GM18907 (cell line): Measurements from ENCODE around the gene RALGDS.

Experiments used
- ATAC-seq: cut with Tn5 transposase; IDR thresholded peaks from one replicate; pipeline ENCODE4 v1.9.1; 2021; ENCODE audit warnings: mild to moderate bottlenecking, moderate library complexity; ENCODE audit not compliant: unreplicated experiment

The RALGDS gene

DNA sequence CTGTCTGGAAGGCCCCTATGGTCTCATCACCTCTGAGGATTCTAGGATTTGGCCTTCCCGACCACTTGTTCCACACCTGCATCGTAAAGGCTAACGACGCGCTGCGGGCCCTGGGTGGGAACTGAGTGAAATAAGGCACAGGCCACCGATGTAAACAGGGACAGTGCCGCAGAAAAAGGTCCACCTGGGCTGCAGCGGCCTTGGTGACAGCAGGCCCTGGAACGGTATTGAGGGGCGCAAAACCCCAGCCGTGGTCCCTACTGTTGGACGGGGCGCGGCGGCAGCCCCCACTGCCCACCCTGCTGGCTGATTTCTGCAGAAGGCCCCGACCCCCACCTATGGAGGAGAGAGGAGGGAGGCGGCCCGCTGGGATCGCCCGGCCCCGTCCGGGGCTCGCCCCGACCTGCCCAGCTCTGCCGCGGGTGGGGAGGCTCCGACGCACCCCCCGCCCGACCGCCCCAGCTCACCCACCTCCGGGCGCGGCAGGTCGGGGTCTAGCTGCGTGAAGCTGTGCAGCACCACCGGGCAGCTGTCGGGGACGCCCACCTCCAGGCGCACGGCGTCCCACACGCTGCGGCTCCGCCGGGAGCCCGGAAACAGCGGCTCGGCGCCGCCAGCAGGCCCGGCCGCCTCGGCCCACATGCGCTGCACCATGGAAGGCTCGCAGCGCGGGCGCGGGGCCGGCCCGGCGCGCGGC, 391 bp downstream of the RALGDS start:
- no peak for ATAC-seq

DNA sequence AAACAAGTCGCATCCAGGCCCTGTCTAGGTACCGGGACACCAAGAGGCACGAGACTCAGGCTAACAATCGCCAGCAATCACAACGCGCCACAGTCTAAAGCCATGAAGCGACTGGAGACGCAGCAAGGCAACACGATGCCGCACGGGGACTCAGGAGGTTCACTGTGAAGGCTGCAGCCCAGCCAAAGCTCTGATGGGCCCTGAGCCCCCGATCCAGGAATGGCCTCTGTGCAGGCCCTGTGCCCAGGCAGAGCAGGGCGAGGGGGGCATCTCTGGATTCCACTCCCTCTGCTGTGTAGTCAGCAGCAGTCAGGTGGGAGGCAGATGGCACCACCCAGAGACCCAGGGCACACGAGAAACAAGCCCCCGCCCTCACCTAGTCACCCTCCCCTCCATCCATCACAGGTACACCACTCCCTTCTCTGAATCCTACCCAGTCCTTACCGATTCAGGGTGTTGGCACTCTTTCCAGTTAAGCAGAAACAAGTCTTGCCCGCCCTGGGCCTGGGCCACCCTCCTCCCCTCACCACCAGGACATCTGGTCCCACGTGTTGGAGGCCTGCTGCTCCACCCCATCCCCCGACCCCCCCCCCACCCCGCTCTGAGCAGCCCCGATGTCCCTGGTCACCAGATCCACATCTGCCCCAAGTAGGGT, 1.1 kb downstream of the RALGDS start:
- no peak for ATAC-seq

DNA sequence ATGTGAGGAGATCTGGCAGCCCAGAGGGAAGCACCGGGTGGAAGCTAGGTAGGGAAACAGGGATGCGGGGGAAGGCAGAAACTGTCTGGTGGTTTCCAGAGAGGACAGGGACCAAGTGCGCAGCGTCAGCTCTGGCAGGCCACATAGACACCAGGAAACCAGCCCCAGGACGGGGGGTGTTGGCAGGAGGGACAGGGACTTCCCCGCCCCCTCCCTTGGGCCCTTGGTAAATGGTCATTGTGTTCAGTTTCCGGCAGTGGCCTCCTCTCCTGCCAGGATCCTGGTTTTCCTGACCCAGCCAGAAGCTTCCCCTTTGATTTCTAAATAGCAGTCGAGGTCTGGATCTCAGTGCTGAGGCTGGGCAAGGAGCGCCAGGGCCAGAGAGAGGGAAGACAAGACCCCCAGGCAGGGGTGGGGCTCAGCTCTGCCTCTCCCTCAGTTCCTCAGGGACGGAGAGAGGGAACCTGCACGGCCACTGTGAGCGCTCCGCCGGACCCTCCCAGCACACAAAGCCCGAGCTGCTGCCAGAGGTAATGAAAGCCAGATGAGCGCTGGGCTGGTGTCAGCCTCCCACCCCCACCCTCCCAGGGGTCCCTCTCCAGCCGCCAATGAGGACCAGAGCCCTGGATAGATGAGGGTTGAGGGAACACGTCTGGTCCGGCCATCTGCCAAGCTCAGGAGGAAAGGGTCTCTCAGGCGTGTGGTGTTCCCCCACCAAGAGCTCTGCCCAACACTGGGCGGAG, 1.8 kb downstream of the RALGDS start:
- no peak for ATAC-seq

DNA sequence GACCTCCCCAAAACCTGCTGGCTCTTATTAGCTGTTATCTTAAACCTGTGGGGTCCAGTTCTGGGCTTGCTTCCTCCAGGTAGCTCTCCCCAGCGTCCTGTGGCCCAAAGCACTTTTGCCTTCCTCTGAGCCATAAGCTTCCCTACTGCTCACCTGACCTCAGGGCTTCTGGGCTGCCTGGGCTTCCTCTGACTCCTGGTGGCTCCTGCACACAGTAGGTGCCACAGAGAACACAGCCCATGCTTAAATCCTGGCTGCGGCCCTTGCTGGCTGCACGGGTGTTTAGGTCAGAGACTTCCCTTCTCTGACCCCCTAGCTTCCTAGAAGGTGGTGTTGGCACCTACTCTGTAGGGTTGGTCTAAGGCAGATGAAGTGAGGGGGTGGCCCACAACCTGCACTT, 2.5 kb downstream of the RALGDS start:
- ATAC-seq: no peak

DNA sequence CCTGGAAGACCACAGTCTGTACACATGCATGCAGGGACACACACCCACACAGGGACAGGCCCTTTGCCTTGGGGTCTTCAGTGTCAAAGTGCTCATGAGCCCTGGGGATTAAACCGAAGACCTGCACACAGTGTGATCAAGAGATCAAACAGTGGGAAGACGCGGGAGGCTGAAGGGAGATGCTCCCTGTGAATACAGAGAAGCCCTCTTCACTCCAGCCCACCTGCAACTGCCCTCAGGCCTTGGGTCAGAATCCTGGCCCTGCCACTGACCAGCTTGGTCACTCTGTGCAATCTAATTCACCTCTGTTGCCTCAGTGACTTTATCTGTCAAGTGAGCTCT, 2.9 kb downstream of the RALGDS start:
- no peak for ATAC-seq

DNA sequence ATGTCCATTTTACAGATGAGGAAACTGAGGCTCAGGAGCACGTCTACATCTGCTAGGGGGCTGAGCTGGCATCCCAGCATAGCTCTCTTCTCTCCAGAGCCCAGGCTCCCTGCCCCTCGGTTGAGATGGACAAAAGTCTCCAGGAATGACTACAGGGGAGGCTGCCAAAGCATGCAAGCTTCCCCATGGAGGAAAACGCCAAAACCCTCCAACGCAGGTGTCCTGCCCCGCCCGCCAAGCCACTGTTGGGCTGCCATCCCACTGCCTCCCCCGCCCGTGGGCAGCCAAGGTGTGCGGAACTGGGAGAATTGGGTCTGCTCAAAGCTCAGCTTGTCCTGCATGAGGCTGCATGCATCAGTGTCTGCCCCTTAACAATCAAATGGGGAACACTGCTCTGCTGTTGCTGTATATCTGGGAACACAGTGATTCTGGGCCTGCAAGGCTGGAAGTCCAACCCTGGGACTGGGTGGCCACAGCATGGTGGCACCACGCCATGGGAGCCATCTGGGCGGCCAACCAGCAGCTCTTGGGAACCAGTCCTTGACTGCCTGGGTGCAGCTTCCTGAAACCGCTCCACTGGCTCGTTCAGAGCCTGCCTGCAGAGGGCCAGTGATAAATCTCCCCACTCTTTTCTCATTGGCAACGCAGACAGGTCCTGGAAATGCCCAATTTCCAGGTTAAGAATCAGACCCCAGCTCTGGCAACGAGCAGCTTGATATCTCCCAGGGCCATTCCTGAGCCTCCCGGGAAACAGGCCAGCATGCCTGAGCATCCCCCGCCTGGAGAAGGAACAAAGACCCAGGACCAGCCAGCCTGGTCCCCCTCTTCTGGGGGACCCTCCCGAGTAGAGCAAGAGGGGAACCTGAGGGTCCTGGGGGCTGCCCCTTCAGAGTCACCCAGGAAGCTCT, 3.5 kb downstream of the RALGDS start:
- no peak for ATAC-seq

DNA sequence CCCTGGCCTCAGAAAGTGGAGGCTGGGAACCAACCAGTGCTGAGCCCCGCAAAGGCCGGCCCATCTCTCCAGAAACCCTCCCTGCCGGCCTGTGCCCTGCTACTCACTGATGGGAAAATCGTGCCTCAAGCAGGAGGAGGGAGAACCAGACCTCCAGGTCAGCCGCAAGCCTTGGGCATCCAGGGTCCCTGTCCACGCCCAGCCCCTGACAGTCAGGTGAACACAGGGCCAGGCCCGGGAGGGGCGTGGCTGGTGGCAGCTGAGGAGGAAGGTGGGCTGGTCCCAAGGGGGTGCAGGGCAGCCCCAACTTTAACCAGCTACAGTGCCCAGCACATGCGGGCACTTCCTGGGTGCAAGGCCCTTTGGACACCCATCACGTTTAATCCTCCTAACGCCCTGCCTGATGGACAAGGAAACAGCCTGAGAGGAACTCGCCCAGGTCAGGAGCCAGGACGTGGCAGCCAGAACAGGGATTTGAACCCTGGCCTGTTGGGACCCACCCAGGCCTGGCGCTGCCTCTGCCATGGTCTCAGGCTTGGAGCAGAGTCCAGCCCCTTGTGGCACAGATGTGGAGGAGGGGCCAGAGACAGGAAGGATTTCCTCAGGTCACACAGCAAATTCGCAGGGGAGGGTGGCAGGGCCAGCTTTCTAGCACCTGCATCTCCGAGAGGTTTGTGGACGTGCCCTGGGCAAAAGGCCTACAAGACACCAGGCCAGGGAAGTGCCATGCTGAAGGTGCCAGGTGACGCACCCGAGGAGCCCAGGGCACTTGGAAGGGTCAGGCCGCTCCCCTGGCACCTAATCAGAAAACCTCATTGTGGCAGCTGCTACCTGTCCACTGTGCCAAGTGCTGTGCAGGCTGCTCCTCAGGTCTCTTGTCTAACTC, 4.5 kb downstream of the RALGDS start:
- ATAC-seq: no peak

DNA sequence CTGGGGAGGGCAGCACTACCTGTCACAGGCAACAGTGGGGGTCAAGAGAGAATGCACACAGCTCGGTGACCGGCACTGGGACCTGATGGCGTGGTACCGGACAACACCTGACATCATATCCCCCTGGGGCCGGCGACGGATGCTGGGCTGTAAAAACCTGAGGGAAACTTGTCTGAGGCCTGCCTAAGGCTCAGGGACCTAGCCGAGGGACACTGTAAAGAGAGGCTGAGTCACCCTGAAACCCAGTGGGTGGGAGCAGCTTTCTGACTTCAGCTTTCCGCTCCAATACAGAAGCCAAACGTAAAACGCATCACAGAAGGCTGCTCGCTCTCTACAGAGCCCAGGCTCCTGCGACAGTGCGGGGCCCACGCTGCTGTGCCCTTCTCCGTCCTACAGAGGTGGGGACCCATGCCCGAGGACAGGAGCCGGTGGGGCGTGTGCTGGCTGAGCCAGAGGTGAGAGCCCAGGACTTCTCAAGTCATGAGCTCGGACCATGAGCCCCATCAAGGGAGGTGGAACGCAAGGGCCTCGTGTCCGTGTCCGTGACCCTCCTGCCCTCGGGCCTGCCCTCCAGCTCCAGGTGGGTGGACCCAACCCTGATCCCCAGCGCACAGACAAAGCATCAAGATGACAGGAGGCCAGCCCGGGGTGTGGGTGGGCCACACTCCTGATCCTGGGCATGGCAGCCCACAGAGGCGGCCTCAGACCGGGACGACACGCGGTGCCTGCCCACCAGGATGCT, 5.3 kb downstream of the RALGDS start:
- ATAC-seq: peak; percentile 53

DNA sequence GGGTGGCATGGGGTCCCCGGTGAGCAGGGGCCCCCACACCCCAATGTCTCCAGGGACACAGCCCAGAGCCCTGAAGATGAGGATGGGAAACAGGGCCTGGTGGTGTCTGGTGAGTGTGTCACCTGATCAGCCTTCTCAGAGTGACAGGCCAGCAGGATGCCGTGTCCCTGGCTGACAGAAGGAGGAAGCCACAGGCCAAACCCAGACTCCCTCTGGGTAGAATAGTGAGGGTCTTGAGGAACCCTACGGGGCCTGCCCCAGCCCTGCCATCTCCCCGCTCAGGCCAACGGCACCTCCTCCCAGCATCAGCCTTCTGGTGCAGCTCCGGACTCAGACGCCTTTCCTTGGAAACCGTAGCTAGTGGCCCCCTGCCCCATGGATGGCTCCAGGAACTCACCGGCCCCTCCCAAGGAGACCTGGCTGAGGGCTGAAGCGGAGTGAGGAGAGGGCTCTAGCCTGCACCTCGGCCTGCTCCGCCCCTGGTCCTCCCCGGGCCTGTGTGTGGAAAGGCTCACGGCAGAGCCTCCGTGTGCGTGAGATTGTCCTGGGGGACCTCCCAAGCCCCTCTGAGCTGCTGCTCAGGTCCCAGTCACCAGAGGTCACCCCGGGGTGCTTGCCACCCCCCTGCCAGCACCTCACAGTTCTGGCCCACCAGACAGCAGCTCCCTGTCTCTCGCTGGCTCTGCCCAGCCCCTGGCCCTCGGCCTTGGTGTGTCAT, 6.0 kb downstream of the RALGDS start:
- ATAC-seq: no peak

DNA sequence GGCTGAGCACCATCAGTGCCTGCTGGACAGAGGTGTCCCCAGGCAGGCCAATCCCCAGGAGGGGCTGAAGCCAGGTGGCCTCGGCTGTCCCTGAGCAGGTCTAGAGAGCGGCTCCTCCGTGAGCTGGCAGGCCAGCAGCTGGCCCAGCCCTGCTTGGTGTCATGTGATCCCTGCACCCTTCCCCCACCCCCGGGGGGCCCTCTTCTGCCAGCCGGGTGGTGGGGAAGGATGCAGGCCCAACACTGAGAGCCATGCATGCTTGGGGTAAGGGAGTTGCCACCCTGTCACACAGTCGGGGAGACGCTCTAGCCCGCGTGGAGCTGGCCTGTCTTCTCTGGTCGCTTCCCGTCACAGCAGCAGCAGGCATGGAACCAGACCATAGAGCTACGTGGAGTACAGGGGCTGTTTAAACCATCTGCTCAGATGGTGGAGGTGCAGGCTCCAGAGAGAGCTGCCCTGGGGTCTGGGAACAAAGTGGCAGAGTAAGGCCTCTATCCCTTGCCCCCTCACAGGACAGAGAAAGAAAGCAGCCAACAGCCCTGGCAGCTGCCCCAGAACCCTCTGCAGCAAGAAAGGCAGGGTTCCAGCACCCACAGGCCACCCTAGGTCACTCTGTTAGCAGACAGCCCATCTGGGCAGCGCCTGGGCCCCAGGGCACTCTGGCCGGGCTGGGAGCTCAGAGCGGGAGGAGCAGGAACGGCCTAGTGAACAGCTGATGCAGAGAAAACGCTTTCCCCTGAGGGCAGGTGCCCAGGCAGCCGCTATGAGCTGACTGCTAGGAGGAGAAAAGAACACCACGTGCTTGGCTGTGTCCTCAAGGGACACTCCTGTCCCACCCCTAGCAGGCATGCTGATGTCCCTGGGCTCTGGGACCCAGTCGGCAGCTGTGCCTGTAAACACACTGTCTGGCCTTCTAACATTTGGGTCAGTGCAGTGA, 6.8 kb downstream of the RALGDS start:
- no peak for ATAC-seq

DNA sequence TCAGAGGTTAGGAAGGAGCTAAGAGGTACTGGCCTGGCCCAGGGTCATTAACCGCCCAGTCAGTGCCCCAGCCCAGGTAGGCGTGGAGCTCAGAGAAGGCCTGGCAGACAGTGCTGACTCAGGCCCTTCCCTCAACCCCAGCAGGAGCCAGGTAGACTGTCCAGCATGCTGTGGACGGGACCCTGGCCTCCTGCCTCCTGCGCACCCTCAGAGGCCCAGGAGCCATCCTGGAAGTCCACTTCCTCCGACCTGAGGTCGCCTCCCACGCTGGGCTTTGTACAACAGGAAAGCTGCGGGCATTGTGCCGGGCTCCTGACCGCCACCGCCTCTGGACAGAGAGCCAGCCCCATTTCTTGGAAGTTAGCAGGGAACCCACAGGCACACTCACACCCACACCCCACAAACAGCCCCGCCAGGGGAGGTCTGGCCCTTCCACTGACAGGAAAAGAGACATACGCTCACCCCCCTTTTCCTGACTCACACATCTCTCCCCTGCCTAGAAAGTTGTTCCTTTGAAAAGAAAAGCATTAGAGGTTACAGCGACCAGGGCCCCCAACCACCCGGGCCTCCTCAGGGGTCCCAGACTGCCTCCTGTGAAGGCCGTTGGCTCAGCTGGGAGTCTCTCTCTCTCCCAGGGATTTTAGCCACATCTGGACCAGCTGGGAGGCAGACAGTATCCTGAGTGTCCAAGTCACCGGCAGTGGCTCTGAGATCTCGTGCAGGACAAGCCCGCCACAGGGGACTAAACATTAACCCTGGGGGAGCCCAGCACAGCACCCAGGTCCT, 7.7 kb downstream of the RALGDS start:
- ATAC-seq: no peak

DNA sequence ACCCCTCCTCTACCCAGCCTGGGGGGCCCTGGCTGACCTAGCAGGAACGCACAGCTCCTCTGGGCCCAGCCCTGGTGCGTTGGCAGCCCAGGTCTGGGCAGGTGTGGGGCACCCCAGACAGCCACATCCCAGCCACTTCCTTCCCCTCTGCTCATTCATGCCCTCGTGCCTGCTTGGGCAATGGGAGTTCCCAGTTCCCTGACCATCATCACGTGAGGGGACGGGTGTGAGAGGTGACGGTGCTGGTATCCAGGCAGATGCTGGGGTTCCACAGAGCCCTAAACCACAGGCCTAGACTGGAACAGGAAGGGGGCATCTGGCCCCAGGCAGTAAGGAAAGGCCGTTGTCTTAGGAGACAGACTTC, 8.4 kb downstream of the RALGDS start:
- ATAC-seq: peak; percentile 34

DNA sequence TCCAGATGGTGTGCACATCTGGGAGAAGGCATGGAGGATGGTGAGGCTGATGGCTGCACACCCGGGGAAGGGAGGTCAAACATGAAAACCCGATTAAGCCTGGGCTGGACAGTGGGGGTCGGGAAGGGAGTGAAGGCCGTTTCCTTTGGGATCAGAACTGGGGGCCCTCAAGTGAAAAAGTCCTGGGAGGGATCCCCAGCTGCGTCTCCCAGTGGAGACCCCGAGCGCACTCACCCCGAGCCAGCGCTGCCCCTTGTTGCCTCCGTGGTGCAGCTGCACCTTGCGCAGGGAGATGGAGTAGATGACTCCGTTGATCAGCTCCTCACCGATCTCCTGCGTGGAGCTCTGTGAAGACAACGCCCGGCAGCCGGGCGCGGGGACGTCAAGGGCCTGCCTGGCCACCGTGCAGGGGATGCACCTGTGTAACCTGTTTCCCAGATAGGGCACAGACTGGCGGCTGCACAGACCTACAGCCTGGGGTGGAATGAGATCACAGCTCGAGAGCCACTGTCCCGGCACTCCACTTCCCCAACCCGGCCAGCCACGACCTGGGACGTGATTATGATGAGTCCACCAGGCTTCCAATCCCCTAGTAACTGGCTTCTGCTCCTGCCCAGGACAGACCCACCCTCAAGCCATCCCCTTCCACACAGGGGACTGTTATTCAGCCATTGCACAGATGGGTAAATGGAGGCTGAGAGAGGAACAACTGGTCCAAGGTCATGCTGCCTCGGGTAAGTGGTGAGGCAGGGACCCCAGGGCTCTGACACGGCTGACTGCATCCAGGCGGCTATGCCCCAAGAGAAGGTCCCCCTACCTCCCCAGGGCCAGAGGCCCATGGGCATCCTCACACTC, 9.0 kb downstream of the RALGDS start:
- no peak for ATAC-seq

DNA sequence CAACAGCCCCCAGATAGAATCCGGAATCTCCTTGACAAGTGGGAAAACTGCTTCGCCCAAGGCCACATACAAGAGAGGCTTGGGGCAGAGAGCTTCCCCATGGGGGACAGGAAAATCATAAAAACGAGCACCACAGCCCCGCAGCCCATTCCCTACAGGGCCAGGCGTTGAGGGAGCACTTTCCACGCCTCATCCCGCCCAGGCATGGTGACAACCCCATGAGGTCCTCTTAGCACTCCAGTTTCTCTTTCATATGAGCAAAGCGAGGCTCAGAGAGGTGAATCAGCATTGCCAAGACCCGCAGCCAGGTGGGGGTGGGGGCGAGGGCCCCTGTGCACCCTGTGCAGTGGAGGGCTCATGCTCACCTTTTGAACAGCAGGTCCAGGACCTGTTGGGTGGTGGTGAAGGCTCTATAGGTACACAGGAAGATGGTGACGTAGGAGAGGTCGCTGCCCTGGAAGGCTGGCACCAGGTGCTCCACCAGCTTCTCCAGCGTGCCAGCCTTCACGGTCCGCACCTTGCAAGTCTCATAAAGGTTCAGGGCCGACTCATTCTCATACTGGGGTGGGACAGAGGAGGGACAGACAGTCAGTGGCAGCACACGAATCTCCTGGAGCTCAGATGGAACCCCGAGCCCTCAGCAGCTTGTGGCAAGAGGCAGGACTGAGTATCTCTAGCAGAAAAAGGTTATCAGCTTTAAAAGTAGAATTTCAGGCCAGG, 10.9 kb downstream of the RALGDS start:
- ATAC-seq: no peak

DNA sequence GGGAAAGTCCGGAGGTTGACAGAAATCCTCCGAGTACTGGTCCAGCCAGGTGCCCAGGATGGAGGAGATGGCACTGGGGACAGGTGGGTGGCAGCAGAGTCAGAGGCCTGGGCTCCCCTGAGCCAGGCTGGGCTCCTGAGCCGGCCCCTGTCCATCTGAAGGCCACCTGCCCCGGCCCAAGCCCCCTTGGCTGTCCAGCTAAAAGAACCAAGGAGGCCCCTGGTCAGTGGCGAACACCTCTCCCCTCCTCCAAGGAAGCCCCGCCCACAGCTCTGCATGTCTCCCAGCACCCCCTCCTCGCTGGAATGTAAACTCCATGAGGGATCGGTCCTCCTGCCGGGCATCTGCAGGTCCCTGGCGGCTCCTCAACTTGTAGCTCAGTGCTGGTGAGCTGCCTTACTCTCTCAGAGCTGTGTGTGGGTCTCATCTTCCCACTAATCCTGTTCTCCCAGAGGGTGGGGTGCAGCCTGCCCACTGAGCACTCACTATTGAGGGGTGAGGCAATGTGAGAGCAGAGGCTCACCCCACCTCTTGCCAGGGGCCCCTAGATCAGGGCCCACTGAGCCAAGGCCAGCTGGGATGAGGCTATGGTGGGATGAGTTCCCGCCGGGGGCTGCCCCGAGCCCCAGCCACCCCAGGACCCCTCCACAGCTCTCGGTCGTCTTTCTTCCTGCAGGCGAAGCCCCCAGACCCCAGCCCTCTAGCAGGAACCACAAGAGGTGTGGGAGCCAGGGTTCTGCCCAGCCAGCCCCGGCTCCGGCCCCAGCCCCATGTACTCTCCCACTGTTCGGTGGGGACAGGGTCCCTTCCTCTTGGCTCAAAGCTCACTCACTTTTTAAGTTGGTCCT, 12.0 kb downstream of the RALGDS start:
- no peak for ATAC-seq
